Measurements from ENCODE around the gene ARHGAP15.

The ARHGAP15 gene

GRCh38 chr2:143796051-143796450, 666.8 kb downstream of the ARHGAP15 start:
- Histone ChIP-seq H2BK120ac (ENCODE audit: low read depth, low read length) (no peak overlapping the region), H3K27me3 (ENCODE audit: control insufficient read depth in 3 of 3, insufficient read depth in 3 of 3, low read depth in 1 of 3, low read length in 3 of 3) (no peaks in the 10 kb centered on the region), H3K36me3 (replicated peaks in 1 of 2; ENCODE audit: control insufficient read depth in 2 of 2, insufficient read depth in 2 of 2, low read length in 2 of 2) (no peaks in the 10 kb centered on the region), H3K9ac (ENCODE audit: low read depth, low read length, poor library complexity) (no peak overlapping the region), H2BK5ac (ENCODE audit: low read length) (no peak overlapping the region), H3K27ac (replicated peaks; ENCODE audit: low read length) (no peak overlapping the region), H3K4me2 (ENCODE audit: insufficient read depth, low read length, poor library complexity, severe bottlenecking) (no peak overlapping the region), H2AFZ (ENCODE audit: low read length) (no peak overlapping the region), H3K23ac (ENCODE audit: low read depth, low read length, poor library complexity) (no peak overlapping the region), H3K4ac (ENCODE audit: low read length) (no peak overlapping the region), H3K4me1 (ENCODE audit: control insufficient read depth in 2 of 2, insufficient read depth in 1 of 2, low read depth in 1 of 2, low read length in 2 of 2) (peaks cover 0 to 1% of the 10 kb centered on the region in 2 donors), H3K79me1 (ENCODE audit: low read depth, low read length) (no peaks in the 10 kb centered on the region), H4K91ac (ENCODE audit: low read depth, low read length, poor library complexity) (no peak overlapping the region), H2BK12ac (ENCODE audit: low read length) (no peak overlapping the region), H3K14ac (ENCODE audit: low read length) (no peak overlapping the region), H2BK15ac (ENCODE audit: low read length) (no peak overlapping the region), H2AK5ac (ENCODE audit: low read depth, low read length) (no peak overlapping the region), H3K18ac (ENCODE audit: low read length) (no peak overlapping the region), H3K4me3 (ENCODE audit: low read length in 2 of 2) (no peak overlapping the region), H3K9me3 (replicated peaks in 1 of 2; ENCODE audit: control insufficient read depth in 2 of 2, insufficient read depth in 1 of 2, low read depth in 1 of 2, low read length in 2 of 2) (no peaks in the 10 kb centered on the region), H4K8ac (ENCODE audit: low read depth, low read length) (no peak overlapping the region)
- WGBS, 2 donors (ENCODE audit: extremely low coverage in 2 of 2, insufficient read length in 2 of 2, insufficient replicate concordance in 1 of 2): no CpG with 5 or more reads among the region's 1 CpG
- DNase-seq (ENCODE audit: low spot score): no peak

DNA sequence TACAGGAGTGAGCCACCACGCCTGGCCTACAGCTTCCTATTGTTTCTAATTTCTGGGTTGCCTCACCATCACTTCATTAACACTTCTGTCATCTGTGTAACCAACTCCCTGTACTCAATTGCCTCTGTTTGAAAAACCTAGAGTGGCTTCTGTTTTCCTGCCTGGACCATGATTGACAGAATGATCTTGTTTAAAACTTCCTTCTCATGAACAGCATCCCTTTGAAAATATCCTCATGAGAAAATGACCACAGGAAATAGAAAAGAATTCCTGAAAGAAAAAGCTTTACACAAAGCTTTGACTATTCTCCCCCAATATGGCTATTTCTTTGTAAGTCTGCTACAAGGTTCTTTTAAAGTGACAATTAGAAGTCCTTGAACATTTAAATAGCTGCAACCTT, 672.3 kb downstream of the ARHGAP15 start:
- Histone ChIP-seq H2AFZ (ENCODE audit: low read length) (no peak overlapping the region), H2BK5ac (ENCODE audit: low read length) (no peak overlapping the region), H4K8ac (ENCODE audit: low read depth, low read length) (no peak overlapping the region), H3K23ac (ENCODE audit: low read depth, low read length, poor library complexity) (no peak overlapping the region), H3K27me3 (ENCODE audit: control insufficient read depth in 3 of 3, insufficient read depth in 3 of 3, low read depth in 1 of 3, low read length in 3 of 3) (no peaks in the 10 kb centered on the region), H3K4me1 (ENCODE audit: control insufficient read depth in 2 of 2, insufficient read depth in 1 of 2, low read depth in 1 of 2, low read length in 2 of 2) (no peaks in the 10 kb centered on the region), H3K9ac (ENCODE audit: low read depth, low read length, poor library complexity) (no peak overlapping the region), H2BK15ac (ENCODE audit: low read length) (no peak overlapping the region), H3K18ac (ENCODE audit: low read length) (no peak overlapping the region), H3K27ac (replicated peaks; ENCODE audit: low read length) (no peak overlapping the region), H2BK120ac (ENCODE audit: low read depth, low read length) (no peak overlapping the region), H3K9me3 (replicated peaks in 1 of 2; ENCODE audit: control insufficient read depth in 2 of 2, insufficient read depth in 1 of 2, low read depth in 1 of 2, low read length in 2 of 2) (no peaks in the 10 kb centered on the region), H3K14ac (ENCODE audit: low read length) (no peak overlapping the region), H2AK5ac (ENCODE audit: low read depth, low read length) (no peak overlapping the region), H3K36me3 (replicated peaks in 1 of 2; ENCODE audit: control insufficient read depth in 2 of 2, insufficient read depth in 2 of 2, low read length in 2 of 2) (no peaks in the 10 kb centered on the region), H3K4ac (ENCODE audit: low read length) (no peak overlapping the region), H2BK12ac (ENCODE audit: low read length) (no peak overlapping the region), H4K91ac (ENCODE audit: low read depth, low read length, poor library complexity) (no peak overlapping the region), H3K79me1 (ENCODE audit: low read depth, low read length) (no peaks in the 10 kb centered on the region), H3K4me3 (ENCODE audit: low read length in 2 of 2) (no peak overlapping the region), H3K4me2 (ENCODE audit: insufficient read depth, low read length, poor library complexity, severe bottlenecking) (no peak overlapping the region)
- no peak for DNase-seq (ENCODE audit: low spot score)
- WGBS, 2 donors (ENCODE audit: extremely low coverage in 2 of 2, insufficient read length in 2 of 2, insufficient replicate concordance in 1 of 2): no CpG with 5 or more reads among the region's 1 CpG

- Histone ChIP-seq H3K36me3 (replicated peaks in 1 of 2; ENCODE audit: control insufficient read depth in 2 of 2, insufficient read depth in 2 of 2, low read length in 2 of 2) (no peaks in the 10 kb centered on the region), H3K27me3 (ENCODE audit: control insufficient read depth in 3 of 3, insufficient read depth in 3 of 3, low read depth in 1 of 3, low read length in 3 of 3) (no peaks in the 10 kb centered on the region), H3K23ac (ENCODE audit: low read depth, low read length, poor library complexity) (no peak overlapping the region), H4K8ac (ENCODE audit: low read depth, low read length) (no peak overlapping the region), H2BK12ac (ENCODE audit: low read length) (no peak overlapping the region), H3K4me3 (ENCODE audit: low read length in 2 of 2) (no peak overlapping the region), H2BK120ac (ENCODE audit: low read depth, low read length) (no peak overlapping the region), H3K14ac (ENCODE audit: low read length) (no peak overlapping the region), H3K4ac (ENCODE audit: low read length) (no peak overlapping the region), H2AK5ac (ENCODE audit: low read depth, low read length) (no peak overlapping the region), H3K18ac (ENCODE audit: low read length) (no peak overlapping the region), H3K27ac (replicated peaks; ENCODE audit: low read length) (no peak overlapping the region), H3K4me2 (ENCODE audit: insufficient read depth, low read length, poor library complexity, severe bottlenecking) (no peak overlapping the region), H2BK15ac (ENCODE audit: low read length) (no peak overlapping the region), H4K91ac (ENCODE audit: low read depth, low read length, poor library complexity) (no peak overlapping the region), H3K4me1 (ENCODE audit: control insufficient read depth in 2 of 2, insufficient read depth in 1 of 2, low read depth in 1 of 2, low read length in 2 of 2) (no peaks in the 10 kb centered on the region), H3K9me3 (replicated peaks in 1 of 2; ENCODE audit: control insufficient read depth in 2 of 2, insufficient read depth in 1 of 2, low read depth in 1 of 2, low read length in 2 of 2) (no peaks in the 10 kb centered on the region), H2AFZ (ENCODE audit: low read length) (no peak overlapping the region), H3K79me1 (ENCODE audit: low read depth, low read length) (no peaks in the 10 kb centered on the region), H3K9ac (ENCODE audit: low read depth, low read length, poor library complexity) (no peak overlapping the region), H2BK5ac (ENCODE audit: low read length) (no peak overlapping the region)
- no CpG with 5 or more reads among the region's 4 CpGs for WGBS, 2 donors (ENCODE audit: extremely low coverage in 2 of 2, insufficient read length in 2 of 2, insufficient replicate concordance in 1 of 2)
- DNase-seq (ENCODE audit: low spot score): no peak
These were observed 673.0 kb downstream of the ARHGAP15 start for GRCh38 chr2:143802242-143802641.

GRCh38 chr2:143802871-143803650, 673.8 kb downstream of the ARHGAP15 start:
- no peaks in the 10 kb centered on the region for H3K36me3 ChIP-seq (replicated peaks in 1 of 2; ENCODE audit: control insufficient read depth in 2 of 2, insufficient read depth in 2 of 2, low read length in 2 of 2)
- H3K23ac ChIP-seq (ENCODE audit: low read depth, low read length, poor library complexity): no peak overlapping the region
- WGBS, 2 donors (ENCODE audit: extremely low coverage in 2 of 2, insufficient read length in 2 of 2, insufficient replicate concordance in 1 of 2): no CpG with 5 or more reads among the region's 5 CpGs
- no peak overlapping the region for H3K9ac ChIP-seq (ENCODE audit: low read depth, low read length, poor library complexity)
- H2BK12ac ChIP-seq (ENCODE audit: low read length): no peak overlapping the region
- no peak for DNase-seq (ENCODE audit: low spot score)
- no peak overlapping the region for H2AFZ ChIP-seq (ENCODE audit: low read length)
- no peaks in the 10 kb centered on the region for H3K9me3 ChIP-seq (replicated peaks in 1 of 2; ENCODE audit: control insufficient read depth in 2 of 2, insufficient read depth in 1 of 2, low read depth in 1 of 2, low read length in 2 of 2)
- H4K8ac ChIP-seq (ENCODE audit: low read depth, low read length): no peak overlapping the region
- H3K4me1 ChIP-seq (ENCODE audit: control insufficient read depth in 2 of 2, insufficient read depth in 1 of 2, low read depth in 1 of 2, low read length in 2 of 2): peaks cover 0 to 4% of the 10 kb centered on the region in 2 donors
- H3K79me1 ChIP-seq (ENCODE audit: low read depth, low read length): no peaks in the 10 kb centered on the region
- H2BK120ac ChIP-seq (ENCODE audit: low read depth, low read length): no peak overlapping the region
- no peak overlapping the region for H3K14ac ChIP-seq (ENCODE audit: low read length)
- no peak overlapping the region for H3K27ac ChIP-seq (replicated peaks; ENCODE audit: low read length)
- H3K18ac ChIP-seq (ENCODE audit: low read length): no peak overlapping the region
- no peak overlapping the region for H3K4me2 ChIP-seq (ENCODE audit: insufficient read depth, low read length, poor library complexity, severe bottlenecking)
- H3K27me3 ChIP-seq (ENCODE audit: control insufficient read depth in 3 of 3, insufficient read depth in 3 of 3, low read depth in 1 of 3, low read length in 3 of 3): no peaks in the 10 kb centered on the region
- no peak overlapping the region for H2BK5ac ChIP-seq (ENCODE audit: low read length)
- no peak overlapping the region for H2BK15ac ChIP-seq (ENCODE audit: low read length)
- no peak overlapping the region for H3K4ac ChIP-seq (ENCODE audit: low read length)
- H2AK5ac ChIP-seq (ENCODE audit: low read depth, low read length): no peak overlapping the region
- H4K91ac ChIP-seq (ENCODE audit: low read depth, low read length, poor library complexity): no peak overlapping the region
- H3K4me3 ChIP-seq (ENCODE audit: low read length in 2 of 2): no peak overlapping the region
